SK-N-MC (cell line): ENCODE data around the gene VAV3.

Experiments
- EZH2 ChIP-seq: fragments of 200-600 bp; sonication (generic); IDR thresholded peaks from one replicate; pipeline ENCODE4 v1.6.1; 2017; ENCODE audit warnings: antibody characterized with exemption
- FOXP2 ChIP-seq: optimal IDR thresholded peaks from 2 replicates; pipeline ENCODE3; 2011; ENCODE audit warnings: mild to moderate bottlenecking, moderate library complexity; ENCODE audit not compliant: insufficient read depth; ENCODE audit errors: extremely low read length, control extremely low read depth
- POLR2AphosphoS5 ChIP-seq: IDR thresholded peaks from 2 replicates; pipeline ENCODE4 v1.6.1; 2012; ENCODE audit warnings: mild to moderate bottlenecking, low read depth, low read length, borderline replicate concordance

DNA sequence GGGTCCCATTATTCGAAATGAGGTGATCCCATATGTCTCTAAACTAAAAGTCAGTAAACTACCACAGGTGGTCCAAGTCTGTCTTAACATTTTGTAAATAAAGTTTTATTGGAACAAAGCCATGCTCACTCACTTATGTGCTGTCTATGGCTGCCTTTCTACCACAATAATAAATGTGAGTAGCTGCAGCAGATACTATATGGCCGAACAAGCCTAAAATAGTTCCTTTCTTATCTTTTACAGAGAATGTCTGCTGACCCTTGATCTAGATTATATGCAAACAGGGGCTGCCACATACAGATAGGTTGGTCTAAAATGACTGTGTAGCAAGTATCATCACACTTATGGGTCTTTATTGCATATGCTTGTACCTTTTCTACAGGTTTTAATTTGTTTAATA is 140.0 kb downstream of the VAV3 start:
- TF ChIP-seq POLR2AphosphoS5, result no peak
- TF ChIP-seq EZH2, result no peak
- no peak for TF ChIP-seq FOXP2
